ENCODE measurements around the gene FOXM1.
"Not testable (repeated sequence)": the region's sequence is repeated elsewhere in the genome, so short reads cannot be mapped to it uniquely, and the experiment has no call there.

The FOXM1 gene

GRCh38 chr12:2879853-2880252, 2.9 kb upstream of the FOXM1 start:
- DNase-seq = no peak
- intact Hi-C loops (cut with DNase I; ENCODE audit: low total_unique reads) = loop anchor here (10.0 kb wide), 1 partner anchor 55 kb away; no protein-coding TSS in a partner anchor
- no peak overlapping the region for H3K27ac ChIP-seq

GRCh38 chr12:2877953-2878732, 1.2 kb upstream of the FOXM1 start:
- peaks cover 0 to 19% (median 14%) of the 10 kb centered on the region in 4 donors for H3K4me1 ChIP-seq
- H3K27ac ChIP-seq = peak overlapping the region; percentile 90 to 92
- no peaks in the 10 kb centered on the region for H3K9me3 ChIP-seq
- peak overlapping the region; percentile 84 to 90 for H3K4me3 ChIP-seq
- intact Hi-C loops (cut with DNase I; ENCODE audit: low total_unique reads) = loop anchor here (2.0 kb wide), 1 partner anchor 13 kb away; the partner anchor contains the start of gene TULP3
- DNase-seq = peak in 1 of 2 donors; percentile 60
- TF ChIP-seq CTCF (IDR thresholded peaks at IDR 0.05) = no peak
- no peaks in the 10 kb centered on the region for H3K27me3 ChIP-seq
- no peaks in the 10 kb centered on the region for H3K36me3 ChIP-seq

More at GRCh38 chr12:2879853-2880252, 2.9 kb upstream of the FOXM1 start:
- Histone ChIP-seq H3K36me3 (no peaks in the 10 kb centered on the region), H3K27me3 (no peaks in the 10 kb centered on the region), H3K4me1 (peaks cover 0 to 19% (median 14%) of the 10 kb centered on the region in 4 donors), H3K9me3 (no peaks in the 10 kb centered on the region), H3K4me3 (no peak overlapping the region)
- no peak for TF ChIP-seq CTCF (IDR thresholded peaks at IDR 0.05)

GRCh38 chr12:2876431-2877046, 435 bp downstream of the FOXM1 start:
- intact Hi-C loops (cut with DNase I; ENCODE audit: low total_unique reads) = loop anchor here (2.0 kb wide), 1 partner anchor 14 kb away; the partner anchor contains the start of gene TULP3
- Histone ChIP-seq H3K27ac (peak overlapping the region; percentile 90 to 92), H3K4me1 (peaks cover 0 to 19% (median 14%) of the 10 kb centered on the region in 4 donors), H3K27me3 (no peaks in the 10 kb centered on the region), H3K4me3 (peak overlapping the region; percentile 84 to 90), H3K9me3 (no peaks in the 10 kb centered on the region), H3K36me3 (no peaks in the 10 kb centered on the region)
- no peak for DNase-seq
- TF ChIP-seq CTCF (IDR thresholded peaks at IDR 0.05) = no peak

- H3K4me3 ChIP-seq; DNase-seq; H3K27ac ChIP-seq; H3K4me1 ChIP-seq; H3K36me3 ChIP-seq; H3K9me3 ChIP-seq; H3K27me3 ChIP-seq; intact Hi-C loops (cut with DNase I; ENCODE audit: low total_unique reads): not testable (repeated sequence)
Measured at GRCh38 chr12:2868986-2869632, 7.9 kb downstream of the FOXM1 start.

- Histone ChIP-seq H3K27ac (no peak overlapping the region), H3K27me3 (no peaks in the 10 kb centered on the region), H3K36me3 (no peaks in the 10 kb centered on the region), H3K4me1 (no peaks in the 10 kb centered on the region), H3K9me3 (no peaks in the 10 kb centered on the region), H3K4me3 (no peak overlapping the region)
- TF ChIP-seq CTCF (IDR thresholded peaks at IDR 0.05) = no peak
- intact Hi-C loops (cut with DNase I; ENCODE audit: low total_unique reads) = no loop called here
- no peak for DNase-seq
Measured at GRCh38 chr12:2864198-2864597, 12.8 kb downstream of the FOXM1 start.

GRCh38 chr12:2863402-2863801, 13.6 kb downstream of the FOXM1 start:
- DNase-seq; H3K4me1 ChIP-seq; H3K27ac ChIP-seq; intact Hi-C loops (cut with DNase I; ENCODE audit: low total_unique reads); H3K36me3 ChIP-seq; H3K4me3 ChIP-seq; H3K27me3 ChIP-seq; H3K9me3 ChIP-seq: not testable (repeated sequence)

Measured in tibial artery (tissue), 4 donors.